GM12872 (cell line): ENCODE measurements around the gene KAT2B.

Source experiments
- CTCF ChIP-seq: IDR thresholded peaks from 3 replicates; pipeline ENCODE4 v1.5.1; 2011; ENCODE audit warnings: low read depth, mild to moderate bottlenecking, low read length, moderate library complexity; ENCODE audit not compliant: insufficient read depth

Gene KAT2B

GRCh38 chr3:20185679-20186599, 145.7 kb downstream of the KAT2B start, which contains the start of gene SGO1:
Gene SGO1 (minus strand): TSS chr3:20186206. CDS start chr3:20184027, 2,179 bp downstream.
- no peak for TF ChIP-seq CTCF

GRCh38 chr3:20186600-20187004, 146.4 kb downstream of the KAT2B start:
- no peak for TF ChIP-seq CTCF

DNA sequence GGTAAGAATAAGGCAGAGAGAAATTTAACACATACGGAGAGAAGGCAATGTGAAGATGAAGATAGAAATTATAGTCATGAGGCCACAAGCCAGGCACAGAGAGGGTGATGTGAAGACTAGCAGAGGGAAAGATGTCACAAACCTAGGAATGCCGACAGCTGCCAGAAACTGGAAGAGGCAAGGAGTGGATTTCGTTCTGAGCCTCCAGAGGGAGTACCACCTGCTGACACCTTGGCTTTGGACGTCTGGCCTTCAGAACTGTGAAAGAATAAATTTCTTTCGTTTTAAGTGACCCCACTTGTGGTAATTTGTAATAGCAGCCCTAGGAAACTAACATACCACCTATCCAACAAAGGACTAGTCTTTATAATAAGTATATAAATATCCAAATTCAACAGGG, 150.7 kb downstream of the KAT2B start:
- TF ChIP-seq CTCF, result no peak

- TF ChIP-seq CTCF, result no peak
Measured at GRCh38 chr3:20194793-20195460, 154.7 kb downstream of the KAT2B start.

DNA sequence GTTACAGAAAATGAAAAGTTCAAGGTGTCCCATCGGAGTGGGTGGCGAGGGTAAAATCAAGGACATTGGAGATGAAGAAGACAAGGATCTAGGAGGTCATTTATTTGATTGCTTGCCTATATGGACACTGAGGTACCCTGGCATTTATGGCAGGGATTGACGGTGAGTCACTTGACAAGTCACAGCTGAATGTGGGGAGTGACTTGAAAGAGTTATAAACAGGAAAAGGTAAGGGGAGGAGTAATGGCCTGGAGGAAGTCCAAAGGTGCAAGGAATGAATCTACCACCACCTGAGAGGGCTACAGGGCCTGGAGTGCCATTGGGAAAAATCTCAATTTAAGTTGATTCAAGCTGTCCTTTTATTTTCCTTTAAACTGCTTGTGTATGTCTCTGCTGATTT, 157.5 kb downstream of the KAT2B start:
- no peak for TF ChIP-seq CTCF

DNA sequence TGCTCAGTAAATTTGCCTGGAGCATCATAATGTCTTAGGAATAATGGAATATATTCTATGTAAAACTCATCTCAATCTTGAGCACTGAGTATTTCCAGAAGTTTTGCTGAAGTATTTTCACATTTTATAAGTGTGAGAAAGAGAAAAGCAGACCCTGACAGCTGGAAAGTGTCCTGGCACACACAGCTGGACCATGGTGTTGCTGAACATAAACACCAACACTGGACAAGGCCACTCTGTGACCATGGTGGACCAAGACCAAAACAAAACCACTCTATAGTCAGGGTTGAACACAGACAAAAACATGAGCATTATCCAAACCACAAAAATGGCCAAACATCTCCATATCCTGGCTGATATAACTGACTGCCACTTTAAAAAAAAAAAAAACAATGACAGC, 160.9 kb downstream of the KAT2B start:
- no peak for TF ChIP-seq CTCF
